Activated CD4-positive, alpha-beta memory T cell treated with anti-CD3 and anti-CD28 coated beads, Interleukin-2, amount 10 ng/mL, durations not matched to agents 7 days and 5 days (primary cell): ENCODE data around the gene HOXA5. TPM values are rescaled to one million over a fixed set of nuclear protein-coding genes. Genes with fewer than 3 reads are reported as not detected.

Source experiments
- CTCF ChIA-PET: fragments of 350-600 bp; sonication (Branson Sonifier 250); formaldehyde crosslinking; loops from one replicate; lab custom pipeline; 2021; ENCODE audit warnings: antibody characterized with exemption, inconsistent platforms; lab: Charles Lee
- POLR2A ChIA-PET: fragments of 350-600 bp; sonication (Branson Sonifier 250); formaldehyde crosslinking; loops from one replicate; lab custom pipeline; 2021; ENCODE audit warnings: antibody characterized with exemption; lab: Charles Lee
- DNase-seq: peaks from one replicate; pipeline ENCODE4 v3.0.0-alpha.2; 2020
- H3K27ac Mint-ChIP-seq: one replicate; pipeline ENCODE4 v1.8.0; 2021; ENCODE audit warnings: mild to moderate bottlenecking, mixed read lengths
- H3K27me3 Mint-ChIP-seq: one replicate; pipeline ENCODE4 v1.8.0; 2021; ENCODE audit warnings: mixed read lengths
- H3K36me3 Mint-ChIP-seq: one replicate; pipeline ENCODE4 v1.8.0; 2021; ENCODE audit warnings: low read depth, mixed read lengths
- H3K4me1 Mint-ChIP-seq: one replicate; pipeline ENCODE4 v1.8.0; 2021; ENCODE audit warnings: mixed read lengths
- H3K4me3 Mint-ChIP-seq: one replicate; pipeline ENCODE4 v1.8.0; 2021; ENCODE audit warnings: mild to moderate bottlenecking, mixed read lengths
- H3K9me3 Mint-ChIP-seq: one replicate; pipeline ENCODE4 v1.8.0; 2021; ENCODE audit warnings: mixed read lengths
- total RNA-seq, 2 experiments: library from RNA; stranded (reverse); gene quantifications; one replicate each; pipeline ENCODE4 v1.2.3, GENCODE V29; 2021

HOXA5 gene
- total RNA-seq, 2 experiments from 2014 or later = not detected

DNA sequence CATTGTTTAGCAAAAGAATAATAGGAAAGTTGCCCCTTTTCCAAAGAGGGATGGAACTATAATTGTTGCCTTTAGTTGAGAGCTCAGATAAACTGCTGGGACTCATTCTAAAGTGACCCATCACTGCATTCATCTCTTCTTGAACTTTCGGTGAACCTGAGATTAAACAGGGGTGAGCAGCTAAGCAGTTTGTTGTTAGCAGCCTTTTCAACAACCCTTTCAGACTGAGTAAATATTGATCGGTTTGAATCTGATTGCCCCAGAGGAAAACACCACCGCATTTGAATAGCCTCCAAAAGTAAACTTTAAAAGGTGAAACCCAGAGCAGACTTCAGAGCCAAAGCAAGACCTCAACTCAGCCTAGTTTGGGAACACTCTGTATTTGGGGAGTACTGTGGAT is 52.4 kb downstream of the HOXA5 start:
- CTCF ChIA-PET = interaction anchor here (1.8 kb wide), 1 partner anchor 70 kb away, joined by 6 read pairs; no protein-coding TSS in a partner anchor
- Mint-ChIP-seq H3K4me1 (peaks cover 13% of the 10 kb centered on the region), H3K9me3 (peaks cover 2% of the 10 kb centered on the region)

More for the DNA sequence above, 52.4 kb downstream of the HOXA5 start:
- peaks cover 3% of the 10 kb centered on the region for H3K36me3 Mint-ChIP-seq
- DNase-seq = no peak
- H3K4me3 Mint-ChIP-seq = no peak overlapping the region
- POLR2A ChIA-PET = interaction anchor here (1.2 kb wide), 1 partner anchor 61 kb away, joined by 3 read pairs; the partner anchor contains the start of gene HOXA3
- peaks cover 83% of the 10 kb centered on the region for H3K27me3 Mint-ChIP-seq
- H3K27ac Mint-ChIP-seq = no peak overlapping the region

Other genes with a start within 250 kb of the HOXA5 start
- under 1 TPM; 0.70 to 0.86 TPM for gene HOXA1, start 47.7 kb downstream of the HOXA5 start, total RNA-seq
- gene HOXA2, start 41.0 kb downstream of the HOXA5 start, total RNA-seq = not detected
- gene HOXA4, start 12.9 kb downstream of the HOXA5 start, total RNA-seq = under 1 TPM in 1 of 2 experiments, not detected in 1; 0.15 TPM
- not detected for gene HOXA6, start 4.1 kb upstream of the HOXA5 start, total RNA-seq
- gene HOXA3, start 8.9 kb upstream of the HOXA5 start, total RNA-seq = not detected
- gene HOXA7, start 13.0 kb upstream of the HOXA5 start, total RNA-seq = not detected
- not detected for gene HOXA9, start 21.9 kb upstream of the HOXA5 start, total RNA-seq
- gene HOXA10, start 30.6 kb upstream of the HOXA5 start, total RNA-seq = not detected
- not detected for gene HOXA11, start 41.6 kb upstream of the HOXA5 start, total RNA-seq
- not detected for gene HOXA13, start 56.4 kb upstream of the HOXA5 start, total RNA-seq
- not detected for gene EVX1, start 99.1 kb upstream of the HOXA5 start, total RNA-seq